Memory B cell (primary cell): ENCODE data around the gene ALKBH4.
"Not testable (repeated sequence)": the region's sequence is repeated elsewhere in the genome, so short reads cannot be mapped to it uniquely, and the experiment has no call there.

Experiments
- ATAC-seq: fragments of 150-1000 bp; cut with Tn5 transposase; 2 replicates; pipeline ENCODE4 v1.10.0; 2021; ENCODE audit warnings: low read depth, mild to moderate bottlenecking, moderate library complexity
- DNase-seq, 2 donors: peaks; one replicate each; pipeline ENCODE4 v3.0.0; 2022; ENCODE audit warnings: low spot score in 2 of 2
- H3K27ac Mint-ChIP-seq: one replicate; pipeline ENCODE4 v1.8.0; 2022; ENCODE audit warnings: mild to moderate bottlenecking, moderate library complexity, mixed read lengths
- H3K27me3 Mint-ChIP-seq: one replicate; pipeline ENCODE4 v1.8.0; 2022; ENCODE audit warnings: mixed read lengths
- H3K36me3 Mint-ChIP-seq: one replicate; pipeline ENCODE4 v1.8.0; 2022; ENCODE audit warnings: mild to moderate bottlenecking, mixed read lengths
- H3K4me1 Mint-ChIP-seq: one replicate; pipeline ENCODE4 v1.8.0; 2022; ENCODE audit warnings: mixed read lengths
- H3K4me3 Mint-ChIP-seq: one replicate; pipeline ENCODE4 v1.8.0; 2022; ENCODE audit warnings: mild to moderate bottlenecking, moderate library complexity, mixed read lengths
- H3K9me3 Mint-ChIP-seq: one replicate; pipeline ENCODE4 v1.8.0; 2022; ENCODE audit warnings: mixed read lengths

The ALKBH4 gene, protein sequence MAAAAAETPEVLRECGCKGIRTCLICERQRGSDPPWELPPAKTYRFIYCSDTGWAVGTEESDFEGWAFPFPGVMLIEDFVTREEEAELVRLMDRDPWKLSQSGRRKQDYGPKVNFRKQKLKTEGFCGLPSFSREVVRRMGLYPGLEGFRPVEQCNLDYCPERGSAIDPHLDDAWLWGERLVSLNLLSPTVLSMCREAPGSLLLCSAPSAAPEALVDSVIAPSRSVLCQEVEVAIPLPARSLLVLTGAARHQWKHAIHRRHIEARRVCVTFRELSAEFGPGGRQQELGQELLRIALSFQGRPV

DNA sequence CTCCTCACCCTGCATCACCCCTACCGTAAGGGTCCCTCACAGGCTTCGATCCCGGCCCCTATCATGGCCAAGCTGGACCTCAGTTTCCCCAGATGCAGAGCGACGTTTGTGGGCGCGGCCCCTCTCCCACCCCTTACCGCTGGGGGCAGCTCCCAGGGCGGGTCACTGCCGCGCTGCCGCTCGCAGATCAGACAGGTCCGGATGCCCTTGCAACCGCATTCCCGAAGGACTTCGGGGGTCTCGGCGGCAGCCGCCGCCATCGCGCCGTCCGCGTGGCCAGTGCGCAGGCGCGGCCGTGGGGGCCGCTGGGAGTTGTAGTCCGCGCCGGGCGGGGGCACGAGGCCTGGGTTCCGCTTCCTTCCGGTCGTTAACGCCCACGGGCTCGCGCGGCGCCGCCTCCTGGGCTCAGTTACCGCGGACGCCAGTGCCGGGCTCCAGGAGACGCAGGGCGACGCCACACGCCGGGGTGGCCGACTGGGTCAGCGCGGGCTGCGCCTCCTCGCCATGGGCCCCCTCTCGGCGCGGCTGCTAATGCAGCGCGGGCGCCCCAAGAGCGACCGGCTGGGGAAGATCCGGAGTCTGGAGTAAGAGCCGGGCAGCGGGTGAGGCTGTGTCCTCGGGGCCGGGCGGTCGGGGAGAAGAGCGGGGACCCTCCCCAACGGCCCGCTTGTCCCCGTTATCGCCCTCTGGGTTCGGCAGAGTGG, at the start of gene ALKBH4, which contains the start of gene LRWD1:
TSS of gene ALKBH4 (minus strand) at position 287 of the 704 bp plus-strand sequence. CDS start at position 260, 27 bp downstream.
TSS of gene LRWD1 (plus strand) at position 408 of the 704 bp plus-strand sequence. CDS start at position 505, 97 bp downstream.
- Mint-ChIP-seq H3K27ac (peak within 1 kb of the TSS; percentile 19), H3K4me3 (peak within 1 kb of the TSS; percentile 74), H3K27me3 (no peaks in the 10 kb centered on the region), H3K4me1 (peaks cover 16% of the 10 kb centered on the region), H3K9me3 (no peaks in the 10 kb centered on the region), H3K36me3 (peaks cover 5% of the 10 kb centered on the region)
- DNase-seq (peak; percentile 88 to 95), ATAC-seq (peak; percentile 97)

DNA sequence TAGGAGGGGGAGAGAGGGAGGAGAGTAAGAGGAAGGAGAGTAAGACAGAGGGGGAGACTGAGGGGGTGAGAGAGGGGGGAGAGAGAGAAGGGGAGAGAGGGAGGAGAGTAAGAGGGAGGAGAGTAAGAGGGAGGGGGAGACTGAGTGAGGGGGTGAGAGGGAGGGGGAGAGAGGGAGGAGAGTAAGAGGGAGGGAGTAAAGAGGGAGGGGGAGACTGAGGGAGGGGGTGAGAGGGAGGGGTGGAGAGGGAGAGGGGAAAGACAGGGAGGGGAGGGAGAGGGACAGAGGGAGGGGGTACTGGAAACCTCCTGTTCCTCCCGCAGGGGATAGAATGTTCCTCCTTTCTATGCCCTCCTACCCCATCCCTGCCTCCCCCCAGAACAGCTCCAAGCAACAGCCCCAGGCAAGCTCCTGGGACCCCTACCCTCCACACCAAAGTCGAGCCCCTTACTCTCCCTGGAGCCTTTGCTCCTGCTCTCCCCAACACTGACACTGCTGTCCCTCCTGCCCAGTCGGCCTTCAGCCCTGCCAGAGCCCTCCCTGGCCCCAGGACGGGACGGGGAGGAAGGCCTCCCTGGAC, 48.1 kb upstream of the ALKBH4 start:
- DNase-seq: peak in 1 of 2 donors; percentile 46
- not testable (repeated sequence) for H3K9me3 Mint-ChIP-seq, H3K36me3 Mint-ChIP-seq, H3K4me1 Mint-ChIP-seq, ATAC-seq, H3K27me3 Mint-ChIP-seq, H3K27ac Mint-ChIP-seq
- H3K4me3 Mint-ChIP-seq: peak overlapping the region; percentile 50

DNA sequence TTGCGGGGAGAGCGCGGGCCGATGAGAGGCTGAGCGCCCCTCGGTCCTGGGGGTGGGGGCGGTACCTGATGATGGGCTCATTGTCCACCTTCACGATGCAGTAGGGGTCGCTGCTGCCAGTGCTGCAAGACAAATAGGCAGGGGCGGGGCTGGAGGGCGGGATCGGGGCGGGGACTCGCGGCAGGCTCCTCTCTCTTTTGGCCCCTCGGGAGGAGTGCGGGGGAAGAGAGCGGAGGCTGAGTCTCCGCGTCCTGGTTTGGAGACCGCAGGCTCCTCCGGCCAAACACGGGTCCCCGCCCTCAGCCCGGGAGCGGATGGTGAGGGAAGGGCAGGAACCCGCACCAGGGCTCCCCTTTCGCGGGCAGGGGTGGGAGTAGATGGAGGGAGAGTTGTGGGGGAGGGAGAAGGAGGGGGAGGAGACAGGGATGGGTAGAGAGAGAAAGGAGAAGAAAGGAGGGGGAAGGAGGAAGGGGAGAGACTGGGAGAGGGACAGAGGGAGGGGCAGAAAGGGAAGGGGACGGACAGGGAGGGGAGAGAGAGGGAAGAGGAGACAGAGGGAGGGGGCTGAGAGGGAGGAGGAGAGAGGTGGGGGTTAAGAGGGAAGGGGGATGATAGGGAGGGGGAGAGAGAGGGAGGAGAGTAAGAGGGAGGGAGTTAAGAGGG, 47.3 kb upstream of the ALKBH4 start:
- DNase-seq, H3K36me3 Mint-ChIP-seq, H3K27ac Mint-ChIP-seq, H3K27me3 Mint-ChIP-seq, H3K9me3 Mint-ChIP-seq, H3K4me1 Mint-ChIP-seq: not testable (repeated sequence)
- peak; percentile 51 for ATAC-seq
- peak overlapping the region; percentile 50 for H3K4me3 Mint-ChIP-seq

DNA sequence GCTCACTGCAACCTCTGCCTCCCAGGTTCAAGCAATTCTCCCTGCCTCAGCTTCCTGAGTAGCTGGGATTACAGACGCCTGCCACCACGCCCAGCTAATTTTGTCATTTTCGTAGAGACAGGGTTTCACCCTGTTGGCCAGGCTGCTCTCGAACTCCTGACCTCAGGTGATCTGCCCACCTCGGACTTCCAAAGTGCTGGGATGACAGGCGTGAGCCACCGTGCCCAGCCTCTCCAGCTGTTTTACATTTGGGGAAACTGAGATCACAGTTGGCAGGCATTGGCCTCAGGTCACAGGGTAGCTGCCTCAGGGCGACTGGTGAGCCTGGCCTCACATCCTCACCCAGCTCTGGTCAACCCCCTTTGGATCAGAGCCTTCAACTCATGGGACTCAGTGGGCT, 45.9 kb upstream of the ALKBH4 start:
- ATAC-seq, H3K9me3 Mint-ChIP-seq, H3K4me3 Mint-ChIP-seq, DNase-seq, H3K36me3 Mint-ChIP-seq, H3K27ac Mint-ChIP-seq, H3K27me3 Mint-ChIP-seq, H3K4me1 Mint-ChIP-seq: not testable (repeated sequence)

DNA sequence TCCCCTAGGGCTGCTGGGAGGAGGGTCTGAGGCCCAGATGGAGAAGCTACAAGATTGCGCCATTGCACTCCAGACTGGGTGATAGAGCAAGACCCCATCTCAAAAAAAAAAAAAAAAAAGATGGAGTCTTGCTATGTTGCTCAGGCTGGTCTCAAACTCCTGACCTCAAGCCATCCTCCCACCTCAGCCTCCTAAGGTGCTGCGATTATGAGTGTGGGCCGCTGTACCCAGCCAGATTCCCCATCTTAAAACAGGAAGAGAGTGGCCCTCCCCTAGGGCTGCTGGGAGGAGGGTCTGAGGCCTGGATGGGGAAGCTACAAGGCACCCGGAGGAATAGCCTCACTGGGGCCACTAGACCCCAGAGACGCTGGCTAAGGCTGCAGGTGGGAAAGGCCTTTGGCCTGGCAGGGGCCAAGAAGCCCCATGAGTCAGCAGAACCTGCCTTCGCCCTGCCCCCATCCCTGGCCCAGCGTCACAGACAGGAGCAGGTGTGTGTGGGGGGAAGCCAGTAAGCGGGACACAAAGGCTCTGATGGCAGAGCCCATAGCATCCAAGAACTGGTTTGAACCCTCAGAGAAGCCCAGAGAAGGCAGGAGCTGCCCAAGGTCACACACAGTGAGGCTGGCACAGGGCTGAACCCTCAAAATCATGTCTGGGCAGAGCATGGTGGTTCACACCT, 42.9 kb upstream of the ALKBH4 start:
- H3K27ac Mint-ChIP-seq, H3K27me3 Mint-ChIP-seq, DNase-seq, H3K4me3 Mint-ChIP-seq, ATAC-seq, H3K4me1 Mint-ChIP-seq, H3K36me3 Mint-ChIP-seq, H3K9me3 Mint-ChIP-seq: not testable (repeated sequence)

DNA sequence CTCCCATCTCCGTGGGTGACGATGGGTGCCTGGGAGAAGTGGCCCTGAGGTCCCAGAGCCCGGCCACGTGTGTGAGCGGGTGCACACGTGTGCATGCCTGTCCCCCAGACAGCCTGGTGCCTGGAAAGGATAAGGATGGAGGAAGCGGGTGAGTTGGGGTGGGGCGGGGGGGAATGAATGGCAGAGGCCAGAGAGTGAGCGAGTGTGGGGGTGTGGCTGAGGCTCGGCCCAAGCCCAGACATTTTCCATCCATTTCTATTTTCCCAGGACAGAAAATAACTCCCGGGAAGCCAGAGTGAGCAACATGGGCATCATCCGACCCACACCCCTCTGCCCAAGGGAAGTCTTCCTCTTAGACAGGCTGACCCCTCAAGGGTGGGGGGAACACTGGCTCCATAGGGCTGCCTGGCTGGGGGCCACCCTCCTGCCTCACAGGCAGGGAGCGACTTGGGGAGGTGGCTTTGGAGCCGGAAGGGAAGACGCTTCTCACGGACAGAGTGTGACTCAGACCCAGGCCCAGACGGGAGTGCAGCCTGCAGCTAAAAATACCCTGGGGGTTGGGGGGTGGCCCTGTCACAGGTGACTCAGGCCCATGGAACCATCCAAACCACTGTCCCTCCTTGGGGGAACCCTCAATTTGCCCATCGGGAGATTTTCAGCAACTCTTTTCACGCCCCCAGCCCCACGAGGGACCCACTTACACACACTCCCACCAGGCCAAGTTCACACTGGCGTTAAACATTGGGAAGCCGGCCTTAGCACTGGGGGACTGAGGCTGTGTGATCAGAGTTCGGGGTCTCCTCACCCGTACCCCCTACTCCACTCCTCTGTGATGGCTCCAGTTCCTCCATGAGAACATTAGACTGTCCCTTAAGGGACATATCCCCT, 40.9 kb upstream of the ALKBH4 start:
- H3K27me3 Mint-ChIP-seq, H3K9me3 Mint-ChIP-seq, ATAC-seq, H3K4me3 Mint-ChIP-seq, H3K4me1 Mint-ChIP-seq, H3K36me3 Mint-ChIP-seq, DNase-seq, H3K27ac Mint-ChIP-seq: not testable (repeated sequence)

DNA sequence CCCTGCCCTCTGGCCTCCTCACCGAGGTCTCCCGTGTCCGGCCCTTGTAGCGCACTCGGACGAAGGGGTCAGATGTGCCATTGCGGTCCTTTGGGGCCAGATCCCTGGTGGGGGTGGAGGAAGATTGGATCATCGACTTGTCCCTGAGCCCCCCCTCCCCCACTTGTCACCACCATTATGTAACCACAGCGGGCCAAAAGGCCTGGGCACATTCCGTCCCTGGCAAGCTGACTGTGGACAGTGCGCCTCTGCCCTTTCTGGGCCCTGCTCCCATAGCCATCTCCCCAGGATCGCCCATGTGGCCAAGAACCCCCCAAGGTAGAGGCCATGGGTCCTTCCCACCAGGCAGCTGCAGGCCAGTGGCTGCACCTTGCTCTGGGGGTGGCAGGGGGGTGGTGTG, 38.5 kb upstream of the ALKBH4 start:
- not testable (repeated sequence) for H3K4me1 Mint-ChIP-seq, ATAC-seq, H3K4me3 Mint-ChIP-seq, DNase-seq, H3K9me3 Mint-ChIP-seq, H3K27me3 Mint-ChIP-seq, H3K27ac Mint-ChIP-seq, H3K36me3 Mint-ChIP-seq

DNA sequence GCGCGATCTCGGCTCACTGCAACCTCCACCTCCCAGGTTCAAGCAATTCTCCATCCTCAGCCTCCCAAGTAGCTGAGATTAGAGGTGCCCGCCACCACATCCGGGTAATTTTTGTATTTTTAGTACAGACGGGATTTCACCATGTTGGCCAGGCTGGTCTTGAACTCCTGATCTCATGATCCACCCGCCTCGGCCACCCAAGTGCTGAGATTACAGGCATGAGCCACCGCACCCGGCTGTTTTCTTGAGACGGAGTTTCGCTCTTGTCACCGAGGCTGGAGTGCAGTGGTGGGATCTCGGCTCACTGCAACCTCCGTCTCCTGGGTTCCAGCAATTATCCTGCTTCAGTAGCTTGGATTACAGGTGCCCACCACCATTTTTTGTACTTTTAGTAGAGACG, 33.7 kb upstream of the ALKBH4 start:
- not testable (repeated sequence) for H3K4me1 Mint-ChIP-seq, H3K27ac Mint-ChIP-seq, H3K27me3 Mint-ChIP-seq, ATAC-seq, H3K4me3 Mint-ChIP-seq, H3K36me3 Mint-ChIP-seq, H3K9me3 Mint-ChIP-seq, DNase-seq

DNA sequence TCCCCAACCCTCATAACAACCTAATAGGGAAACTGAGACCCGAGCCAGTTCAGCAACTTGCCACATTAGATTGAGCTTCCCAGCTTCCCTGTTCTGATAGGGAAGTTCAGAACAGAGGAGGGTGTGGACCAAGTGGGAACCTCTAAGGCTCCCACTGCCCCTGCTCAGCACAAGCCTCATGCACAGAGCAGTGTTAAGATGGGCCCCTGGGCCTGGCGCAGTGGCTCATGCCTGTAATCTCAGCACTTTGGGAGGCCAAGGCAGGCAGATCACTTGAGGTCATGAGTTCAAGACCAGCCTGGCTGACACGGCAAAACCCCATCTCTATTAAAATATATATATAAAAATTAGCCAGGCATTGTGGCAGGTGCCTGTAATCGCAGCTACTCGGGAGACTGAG, 32.6 kb upstream of the ALKBH4 start:
- DNase-seq, ATAC-seq: not testable (repeated sequence)

DNA sequence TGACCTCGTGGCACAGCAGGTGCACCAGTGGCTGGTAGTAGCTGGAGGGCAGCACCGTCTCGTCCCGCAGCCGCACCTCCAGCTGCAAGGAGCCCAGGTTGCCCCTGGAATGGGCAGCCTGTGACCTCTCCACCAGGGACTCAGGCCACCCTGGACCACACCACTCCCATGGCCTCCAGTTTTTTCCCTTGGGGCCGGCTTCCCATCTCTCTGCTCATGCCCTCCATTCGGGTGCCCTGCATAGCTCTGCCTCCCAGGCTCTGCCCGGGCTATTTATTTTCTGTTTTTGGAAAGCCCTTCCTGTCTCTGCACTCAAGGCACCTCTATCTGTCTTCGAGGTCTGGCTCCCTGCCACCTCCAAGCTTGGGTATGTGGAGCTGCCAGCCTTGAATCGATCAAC, 32.2 kb upstream of the ALKBH4 start:
- not testable (repeated sequence) for H3K27ac Mint-ChIP-seq, H3K9me3 Mint-ChIP-seq, H3K27me3 Mint-ChIP-seq, DNase-seq, H3K4me3 Mint-ChIP-seq, H3K36me3 Mint-ChIP-seq, H3K4me1 Mint-ChIP-seq, ATAC-seq

More for the DNA sequence above, 32.6 kb upstream of the ALKBH4 start:
- H3K27ac Mint-ChIP-seq, H3K4me3 Mint-ChIP-seq, H3K27me3 Mint-ChIP-seq, H3K36me3 Mint-ChIP-seq, H3K9me3 Mint-ChIP-seq, H3K4me1 Mint-ChIP-seq: not testable (repeated sequence)

DNA sequence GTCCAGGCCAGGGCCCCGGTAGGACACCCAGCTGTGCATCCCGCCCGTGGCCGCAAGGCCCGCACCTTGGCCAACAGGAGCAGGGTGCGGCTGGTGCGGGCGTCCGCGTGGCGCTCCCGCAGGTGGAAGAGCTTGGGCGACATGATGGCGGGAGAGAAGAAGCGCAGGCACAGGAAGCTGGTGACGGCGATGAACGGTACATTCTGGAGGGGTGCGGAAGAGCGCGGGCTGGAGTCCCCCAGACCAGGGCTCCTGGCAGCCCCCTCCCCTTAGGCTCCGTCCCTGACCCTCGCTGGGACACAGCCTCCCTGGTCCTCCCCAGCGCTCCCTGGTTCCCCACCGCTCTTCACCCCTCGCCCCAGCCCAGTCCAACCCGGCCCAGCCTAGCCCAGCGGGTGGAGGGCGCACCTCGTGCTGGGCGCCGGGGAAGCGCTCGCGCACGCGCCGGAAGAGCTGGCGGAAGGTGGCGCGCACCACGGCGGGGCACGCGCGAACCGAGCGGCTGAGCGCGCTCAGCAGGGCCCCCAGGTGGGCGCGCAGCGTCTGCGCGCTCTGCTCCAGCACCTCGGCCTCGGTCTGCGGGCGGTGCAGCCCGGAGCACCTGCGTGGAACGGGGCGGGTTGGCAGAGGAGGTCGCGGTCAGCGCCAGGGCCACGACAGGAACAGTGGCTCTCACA, 29.9 kb upstream of the ALKBH4 start:
- ATAC-seq: peak; percentile 75
- not testable (repeated sequence) for DNase-seq, H3K36me3 Mint-ChIP-seq, H3K4me1 Mint-ChIP-seq, H3K9me3 Mint-ChIP-seq, H3K4me3 Mint-ChIP-seq, H3K27me3 Mint-ChIP-seq, H3K27ac Mint-ChIP-seq

DNA sequence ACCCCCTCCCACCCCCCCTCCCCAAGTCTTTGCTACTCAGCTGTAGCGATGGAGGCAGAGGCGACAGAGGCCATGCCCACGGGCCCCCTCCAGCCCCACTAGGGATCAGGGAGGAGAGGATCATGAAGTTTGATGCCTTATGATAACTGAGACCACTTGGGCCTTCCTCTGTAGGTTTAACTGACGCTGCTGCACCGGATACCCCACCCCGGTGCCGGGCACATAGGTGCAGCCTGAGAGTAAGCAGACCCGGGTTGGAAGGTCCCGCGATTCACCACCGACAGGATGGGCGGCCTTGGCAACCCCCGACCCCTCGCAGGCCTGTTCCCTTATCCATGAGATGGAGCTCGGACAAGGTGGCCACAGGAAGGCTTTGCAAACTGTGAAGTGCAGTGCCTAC, 29.4 kb upstream of the ALKBH4 start:
- not testable (repeated sequence) for H3K27ac Mint-ChIP-seq, DNase-seq, H3K4me1 Mint-ChIP-seq, H3K36me3 Mint-ChIP-seq, H3K4me3 Mint-ChIP-seq, H3K27me3 Mint-ChIP-seq, ATAC-seq, H3K9me3 Mint-ChIP-seq
